PFSK-1 (cell line): ENCODE data around the gene TBC1D16.

Experiments used
- POLR2AphosphoS5 ChIP-seq: IDR thresholded peaks from 2 replicates; pipeline ENCODE4 v1.6.1; 2012; ENCODE audit warnings: low read depth, mild to moderate bottlenecking, control low read depth, low read length, moderate library complexity
- TAF1 ChIP-seq: IDR thresholded peaks from 2 replicates; pipeline ENCODE4 v1.6.1; 2012; ENCODE audit warnings: low read length, control low read depth, borderline replicate concordance; ENCODE audit not compliant: insufficient read depth
- TF ChIP-seq, protein P1 (sequence below), 2 experiments: IDR thresholded peaks; 2 replicates each; pipeline versions ENCODE4 v1.6.1 to v1.8.0; 2011 to 2012; ENCODE audit warnings: low read depth in 2 of 2, low read length in 2 of 2, control low read depth in 1 of 2, inconsistent platforms in 1 of 2, mild to moderate bottlenecking in 1 of 2, moderate library complexity in 1 of 2; ENCODE audit not compliant: insufficient read depth in 1 of 2

DNA sequence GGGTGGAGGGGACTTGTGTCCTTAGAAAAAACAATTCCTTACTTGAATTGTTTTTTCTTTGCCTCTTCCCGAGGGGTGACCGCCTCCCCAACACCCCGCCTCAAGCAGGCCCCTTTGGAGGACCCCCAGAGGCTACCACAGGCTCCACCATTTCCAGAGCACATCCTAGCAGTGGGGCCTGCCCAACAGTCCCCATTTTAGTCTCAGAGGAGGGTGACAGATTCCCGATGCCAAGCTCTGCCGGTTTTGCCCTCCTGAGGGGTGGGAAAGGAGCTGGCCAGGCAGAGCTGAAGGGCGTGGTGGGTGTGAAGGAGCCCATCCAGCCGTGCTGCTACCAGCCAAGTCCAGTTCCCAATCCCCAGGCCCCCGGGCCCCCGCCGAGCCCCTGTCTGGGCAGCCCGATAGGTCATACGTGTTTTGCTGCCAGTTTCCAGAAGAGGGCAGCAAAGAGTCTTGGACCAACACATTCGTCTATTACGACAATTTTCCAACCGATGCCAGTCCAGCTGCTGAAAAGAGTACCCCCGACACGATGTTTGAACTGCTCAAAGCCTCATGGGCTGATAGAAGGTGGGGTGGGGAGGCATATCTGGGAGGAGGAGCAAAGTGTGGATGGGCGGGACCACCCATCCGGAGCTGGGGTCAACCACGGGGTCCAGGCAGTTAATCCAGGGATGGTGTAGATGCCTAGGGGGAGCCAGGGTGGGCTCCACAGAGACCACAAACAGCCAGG is 46.9 kb upstream of the TBC1D16 start:
- TF ChIP-seq TAF1 (no peak), POLR2AphosphoS5 (no peak)
- TF ChIP-seq, protein P1, sequence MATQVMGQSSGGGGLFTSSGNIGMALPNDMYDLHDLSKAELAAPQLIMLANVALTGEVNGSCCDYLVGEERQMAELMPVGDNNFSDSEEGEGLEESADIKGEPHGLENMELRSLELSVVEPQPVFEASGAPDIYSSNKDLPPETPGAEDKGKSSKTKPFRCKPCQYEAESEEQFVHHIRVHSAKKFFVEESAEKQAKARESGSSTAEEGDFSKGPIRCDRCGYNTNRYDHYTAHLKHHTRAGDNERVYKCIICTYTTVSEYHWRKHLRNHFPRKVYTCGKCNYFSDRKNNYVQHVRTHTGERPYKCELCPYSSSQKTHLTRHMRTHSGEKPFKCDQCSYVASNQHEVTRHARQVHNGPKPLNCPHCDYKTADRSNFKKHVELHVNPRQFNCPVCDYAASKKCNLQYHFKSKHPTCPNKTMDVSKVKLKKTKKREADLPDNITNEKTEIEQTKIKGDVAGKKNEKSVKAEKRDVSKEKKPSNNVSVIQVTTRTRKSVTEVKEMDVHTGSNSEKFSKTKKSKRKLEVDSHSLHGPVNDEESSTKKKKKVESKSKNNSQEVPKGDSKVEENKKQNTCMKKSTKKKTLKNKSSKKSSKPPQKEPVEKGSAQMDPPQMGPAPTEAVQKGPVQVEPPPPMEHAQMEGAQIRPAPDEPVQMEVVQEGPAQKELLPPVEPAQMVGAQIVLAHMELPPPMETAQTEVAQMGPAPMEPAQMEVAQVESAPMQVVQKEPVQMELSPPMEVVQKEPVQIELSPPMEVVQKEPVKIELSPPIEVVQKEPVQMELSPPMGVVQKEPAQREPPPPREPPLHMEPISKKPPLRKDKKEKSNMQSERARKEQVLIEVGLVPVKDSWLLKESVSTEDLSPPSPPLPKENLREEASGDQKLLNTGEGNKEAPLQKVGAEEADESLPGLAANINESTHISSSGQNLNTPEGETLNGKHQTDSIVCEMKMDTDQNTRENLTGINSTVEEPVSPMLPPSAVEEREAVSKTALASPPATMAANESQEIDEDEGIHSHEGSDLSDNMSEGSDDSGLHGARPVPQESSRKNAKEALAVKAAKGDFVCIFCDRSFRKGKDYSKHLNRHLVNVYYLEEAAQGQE (IDR thresholded peaks at IDR 0.05; ENCODE audit: insufficient read depth in 1 of 2, low read depth in 2 of 2, low read length in 2 of 2), result no peak
